Activated gamma-delta T cell (primary cell): Measurements from ENCODE around the gene HNRNPL.
"Not testable (repeated sequence)": the region's sequence is repeated elsewhere in the genome, so short reads cannot be mapped to it uniquely, and the experiment has no call there.

Experiments used
- DNase-seq: peaks from one replicate; lab custom pipeline; 2025; lab: John Stamatoyannopoulos, UW

Gene HNRNPL

GRCh38 chr19:38801359-38802095, 48.3 kb downstream of the HNRNPL start:
- DNase-seq: no peak

DNA sequence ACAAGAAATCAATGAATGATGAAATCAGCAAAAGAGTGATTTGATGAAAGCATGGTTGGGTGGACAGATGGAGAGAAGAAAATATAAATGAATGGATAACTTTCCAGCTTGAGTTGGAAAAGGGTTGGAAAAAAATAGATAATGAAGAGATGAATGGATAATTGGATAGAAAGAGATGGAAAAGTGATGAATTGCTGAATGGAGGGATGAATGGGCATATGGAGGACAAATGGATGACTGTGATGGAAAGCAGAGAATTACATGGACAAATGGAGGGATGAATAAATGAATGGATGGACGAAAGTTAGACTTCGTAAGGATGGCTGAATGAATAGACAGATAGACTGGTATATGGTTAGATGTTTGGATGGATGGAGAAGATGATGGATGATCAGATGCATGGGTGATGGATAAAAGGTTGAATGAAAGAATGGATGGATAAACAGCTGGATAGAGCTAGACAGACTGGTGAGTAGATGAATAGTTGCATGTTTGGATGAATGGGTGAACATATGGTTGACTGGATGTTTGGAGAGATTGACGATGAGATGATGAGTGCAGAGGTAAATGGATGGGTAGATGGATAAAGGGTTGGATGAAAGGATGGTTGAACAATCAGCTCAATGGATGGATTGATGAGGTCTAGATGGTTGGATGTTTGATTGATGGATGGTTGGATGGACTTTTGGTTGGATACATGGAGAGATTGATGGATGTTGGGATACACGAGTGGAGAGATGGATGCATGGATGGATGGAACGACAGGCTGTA, 49.0 kb downstream of the HNRNPL start:
- no peak for DNase-seq

DNA sequence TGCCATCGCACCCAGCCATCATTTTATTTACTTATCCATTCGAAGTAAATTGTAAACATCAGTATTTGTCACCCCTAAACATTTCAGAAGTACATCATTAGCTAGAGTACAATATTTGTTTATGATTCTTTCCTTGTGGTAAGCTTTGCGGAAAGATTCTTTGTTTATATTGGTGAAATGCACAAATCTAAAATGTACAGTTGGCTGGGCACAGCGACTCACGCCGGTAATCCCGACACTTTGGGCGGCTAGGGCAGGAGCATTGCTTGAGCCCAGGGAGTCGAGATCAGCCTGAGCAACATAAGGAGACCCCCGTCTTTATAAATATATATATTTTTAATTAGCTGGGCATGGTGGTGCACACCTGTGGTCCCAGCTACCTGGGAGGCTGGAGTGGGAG, 50.7 kb downstream of the HNRNPL start:
- DNase-seq: no peak

DNA sequence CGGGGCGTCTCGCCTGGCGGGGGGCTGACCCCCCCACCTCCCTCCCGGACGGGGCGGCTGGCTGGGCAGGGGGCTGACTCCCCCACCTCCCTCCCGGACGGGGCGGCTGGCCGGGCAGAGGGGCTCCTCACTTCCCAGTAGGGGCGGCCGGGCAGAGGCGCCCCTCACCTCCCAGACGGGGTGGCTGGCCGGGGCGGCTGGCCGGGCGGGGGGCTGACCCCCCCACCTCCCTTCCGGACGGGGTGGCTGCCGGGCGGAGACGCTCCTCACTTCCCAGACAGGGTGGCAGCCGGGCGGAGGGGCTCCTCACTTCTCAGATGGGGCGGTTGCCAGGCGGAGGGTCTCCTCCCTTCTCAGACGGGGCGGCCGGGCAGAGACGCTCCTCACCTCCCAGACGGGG, 52.0 kb downstream of the HNRNPL start:
- DNase-seq: not testable (repeated sequence)

DNA sequence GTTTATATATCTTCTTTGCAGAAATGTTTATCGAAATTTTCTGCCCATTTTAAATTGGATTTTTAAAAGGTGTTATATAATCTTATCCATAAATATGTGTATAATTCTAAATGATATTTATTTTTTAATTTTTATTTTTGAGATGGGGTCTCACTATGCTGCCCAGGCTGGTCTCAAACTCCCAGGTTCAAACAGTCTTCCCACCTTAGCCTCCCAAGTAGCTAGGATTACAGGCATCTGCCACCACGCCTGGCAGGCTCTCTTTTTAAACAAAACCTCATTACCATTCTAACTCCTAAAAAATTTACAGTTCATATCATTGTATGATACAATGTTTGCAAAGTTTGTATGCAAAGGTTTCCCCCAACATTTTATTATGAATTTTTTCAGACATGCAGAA, 53.6 kb downstream of the HNRNPL start:
- no peak for DNase-seq

DNA sequence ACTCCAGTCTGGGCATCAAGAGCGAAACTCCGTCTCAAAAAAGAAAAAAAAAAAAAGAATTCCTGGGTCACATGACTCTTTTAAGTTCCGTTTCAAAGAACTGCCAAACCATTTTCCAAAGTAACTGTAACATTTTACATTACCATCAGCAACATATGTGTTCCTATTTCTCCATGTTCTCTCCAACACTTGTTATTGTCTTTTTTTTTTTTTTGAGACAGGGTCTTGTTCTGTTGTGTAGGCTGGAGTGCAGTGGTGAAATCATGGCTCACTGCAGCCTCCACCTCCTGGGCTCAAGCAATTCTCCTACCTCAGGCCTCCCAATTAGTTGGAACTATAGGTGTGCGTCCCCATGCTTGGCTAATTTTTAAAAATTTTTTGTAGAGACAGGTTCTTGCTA, 54.2 kb downstream of the HNRNPL start:
- no peak for DNase-seq

GRCh38 chr19:38793671-38794070, 56.1 kb downstream of the HNRNPL start:
- no peak for DNase-seq

DNA sequence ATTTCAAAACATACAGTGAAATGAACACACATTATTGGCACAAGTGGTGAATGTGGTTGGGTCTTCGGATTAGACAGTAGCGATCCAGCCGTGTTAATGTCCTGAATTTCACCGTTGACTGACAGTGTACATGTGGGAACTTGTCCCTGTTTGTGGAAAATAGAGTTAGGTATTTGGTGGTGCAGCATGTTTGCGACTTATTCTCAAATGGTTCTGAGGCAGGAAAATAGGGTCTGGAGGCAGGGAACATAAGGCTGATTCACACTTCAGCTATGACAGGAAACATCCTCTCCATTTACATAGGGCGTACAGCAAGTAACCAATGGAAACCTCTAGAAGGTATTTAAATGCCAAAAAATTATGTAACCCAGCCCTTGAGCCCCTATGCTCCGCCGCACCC, 56.6 kb downstream of the HNRNPL start:
- no peak for DNase-seq

- DNase-seq: no peak
Observed at GRCh38 chr19:38792250-38793111, 57.3 kb downstream of the HNRNPL start.

- DNase-seq: not testable (repeated sequence)
Observed at GRCh38 chr19:38791451-38792064, 58.2 kb downstream of the HNRNPL start.

- DNase-seq: not testable (repeated sequence)
Observed at GRCh38 chr19:38790507-38791403, 59.0 kb downstream of the HNRNPL start.

- DNase-seq: no peak
Observed at GRCh38 chr19:38788478-38789243, 61.1 kb downstream of the HNRNPL start, which contains the start of gene LGALS7B. Gene LGALS7B (plus strand): TSS chr19:38789200. CDS start chr19:38789227, 27 bp downstream.

GRCh38 chr19:38786572-38787265, 63.1 kb downstream of the HNRNPL start:
- no peak for DNase-seq
